HG03520 (cell line): Measurements from ENCODE around the gene TGFB1.
"Not testable (repeated sequence)": the region's sequence is repeated elsewhere in the genome, so short reads cannot be mapped to it uniquely, and the experiment has no call there.

Experiments
- ATAC-seq: cut with Tn5 transposase; IDR thresholded peaks from one replicate; pipeline ENCODE4 v1.9.1; 2021; ENCODE audit warnings: mild to moderate bottlenecking, moderate library complexity; ENCODE audit not compliant: unreplicated experiment

The TGFB1 gene

DNA sequence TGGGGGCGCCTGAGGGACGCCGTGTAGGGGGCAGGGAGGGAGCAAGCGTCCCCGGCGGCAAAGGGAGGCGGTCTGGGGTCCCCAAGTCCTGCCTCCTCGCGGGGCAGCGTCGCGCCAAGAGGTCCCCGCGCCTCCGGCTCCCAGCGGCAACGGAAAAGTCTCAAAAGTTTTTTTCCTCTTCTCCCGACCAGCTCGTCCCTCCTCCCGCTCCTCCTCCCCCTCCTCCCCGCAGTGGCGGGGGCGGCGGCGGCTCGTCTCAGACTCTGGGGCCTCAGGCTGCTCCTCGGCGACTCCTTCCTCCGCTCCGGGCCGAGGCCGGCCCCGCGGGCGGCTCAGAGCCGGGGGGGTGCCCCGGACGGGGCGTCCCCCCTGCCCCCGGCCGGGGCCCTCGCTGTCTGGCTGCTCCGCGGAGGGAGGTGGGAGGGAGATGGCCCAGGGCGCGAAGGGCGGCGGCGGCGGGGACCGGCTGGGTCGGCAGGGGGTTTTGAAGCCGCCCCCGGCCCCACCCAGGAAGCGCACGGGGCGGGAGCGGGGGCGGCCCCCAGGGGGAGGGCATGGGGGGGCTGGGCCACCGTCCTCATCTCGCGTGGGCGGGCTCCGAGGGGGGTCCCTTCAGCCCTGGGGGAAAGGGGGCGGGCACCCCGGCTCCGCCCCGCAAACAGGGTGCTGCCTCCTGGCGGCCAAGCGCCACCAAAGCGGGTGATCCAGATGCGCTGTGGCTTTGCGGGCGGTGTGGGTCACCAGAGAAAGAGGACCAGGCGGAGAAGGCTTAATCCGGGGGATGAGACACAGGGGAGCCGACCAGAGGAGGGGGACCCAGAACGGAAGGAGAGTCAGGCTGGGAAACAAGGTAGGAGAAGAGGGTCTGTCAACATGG, at the start of gene TGFB1:
Gene TGFB1 (minus strand): TSS at position 457 of the 877 bp plus-strand sequence. CDS start 878 bp downstream, outside the sequence.
- peak; percentile 34 for ATAC-seq

GRCh38 chr19:41402010-41402409, 48.3 kb upstream of the TGFB1 start:
- no peak for ATAC-seq

- no peak for ATAC-seq
Measured at GRCh38 chr19:41401483-41401882, 47.8 kb upstream of the TGFB1 start.

- no peak for ATAC-seq
Measured at GRCh38 chr19:41399525-41399924, 45.8 kb upstream of the TGFB1 start.

DNA sequence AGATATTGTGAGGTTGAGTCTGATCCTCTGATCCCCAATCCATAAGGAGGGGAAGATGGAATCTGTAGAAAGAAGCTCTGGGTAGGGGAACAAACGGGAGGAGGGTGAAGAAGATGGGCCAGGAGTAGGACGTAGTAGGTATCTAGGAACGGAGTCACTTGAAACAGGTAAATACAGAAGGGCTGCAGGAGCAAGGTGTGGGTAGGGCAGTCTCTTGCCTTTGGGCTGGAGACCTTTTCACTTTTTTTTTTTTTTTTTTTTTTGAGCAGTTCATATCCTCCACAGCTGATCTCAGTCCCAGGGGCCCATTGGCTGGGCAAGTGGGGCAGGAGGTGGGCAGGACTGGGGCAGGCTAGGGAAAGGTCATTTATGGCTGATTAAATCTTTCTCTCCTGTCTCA, 45.4 kb upstream of the TGFB1 start:
- no peak for ATAC-seq

GRCh38 chr19:41398598-41398997, 44.9 kb upstream of the TGFB1 start:
- ATAC-seq, result no peak

DNA sequence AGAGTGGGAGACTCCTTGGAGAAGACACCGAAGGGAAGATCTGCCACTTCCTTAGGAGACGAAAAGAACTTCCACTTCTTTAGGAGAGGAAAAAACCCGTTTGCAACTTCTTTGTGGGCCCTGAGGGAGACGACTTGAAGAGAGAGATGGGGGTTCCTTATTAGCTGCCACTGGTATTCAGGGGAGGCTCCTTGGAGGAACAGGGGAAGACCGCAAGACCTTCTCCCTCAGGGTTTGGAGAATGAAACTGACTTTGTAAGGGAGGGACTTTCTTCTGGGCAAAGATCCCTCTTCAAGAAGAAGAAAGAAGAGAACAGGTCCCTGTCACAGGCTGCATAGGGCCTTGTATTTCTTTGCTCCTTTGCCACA, 44.3 kb upstream of the TGFB1 start:
- ATAC-seq, result no peak

DNA sequence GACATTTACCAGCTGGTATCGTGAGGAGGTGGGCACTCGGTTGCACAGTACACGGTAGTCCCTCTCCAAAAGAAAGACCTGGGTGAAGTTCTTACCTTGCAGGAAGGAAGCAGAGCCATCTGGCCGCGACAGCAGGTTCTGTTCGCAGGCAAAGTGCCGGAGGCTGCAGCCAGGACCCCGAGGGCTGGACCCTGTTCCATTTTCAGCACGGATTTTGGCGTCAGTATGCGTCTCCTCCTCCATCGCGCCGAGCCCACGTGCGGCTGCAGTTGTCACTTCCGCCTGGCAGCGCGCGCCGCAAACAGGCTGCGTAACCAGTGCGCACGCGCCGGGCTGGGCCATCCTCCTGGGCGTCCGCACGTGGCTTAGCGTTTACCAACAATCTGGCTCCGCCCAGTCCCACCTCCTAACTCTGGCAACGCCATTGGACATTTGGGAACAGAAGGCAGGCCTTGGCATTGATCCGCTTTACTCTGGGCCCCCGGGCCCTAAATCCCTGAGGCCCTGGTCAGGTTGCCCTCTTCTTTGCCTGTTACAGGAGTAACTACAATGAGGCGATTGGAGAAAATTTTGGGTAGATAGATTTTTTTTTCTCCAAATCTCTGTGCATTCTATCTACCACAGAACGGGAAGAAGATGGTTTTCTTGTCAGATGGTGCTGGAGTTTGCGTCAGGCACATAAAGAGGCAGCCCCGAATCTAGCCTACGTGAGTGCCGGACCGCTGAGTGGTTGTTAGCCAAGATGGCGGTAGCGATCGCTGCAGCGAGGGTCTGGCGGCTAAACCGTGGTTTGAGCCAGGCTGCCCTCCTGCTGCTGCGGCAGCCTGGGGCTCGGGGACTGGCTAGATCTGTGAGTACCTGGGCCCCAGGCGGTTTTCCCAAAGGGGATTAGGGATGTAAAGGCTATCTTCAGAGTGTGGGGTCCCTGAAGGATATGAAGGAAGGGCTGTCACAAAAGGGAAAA, 43.6 kb upstream of the TGFB1 start, which contains the start of the genes BCKDHA and EXOSC5:
Gene BCKDHA (plus strand): TSS at position 733 of the 964 bp plus-strand sequence. CDS start 10 bp downstream, at position 743.
Gene EXOSC5 (minus strand): TSS at position 274 of the 964 bp plus-strand sequence. CDS start 31 bp downstream, at position 243.
- ATAC-seq, result peak; percentile 75

- ATAC-seq, result no peak
Measured at GRCh38 chr19:41395355-41395754, 41.6 kb upstream of the TGFB1 start.

DNA sequence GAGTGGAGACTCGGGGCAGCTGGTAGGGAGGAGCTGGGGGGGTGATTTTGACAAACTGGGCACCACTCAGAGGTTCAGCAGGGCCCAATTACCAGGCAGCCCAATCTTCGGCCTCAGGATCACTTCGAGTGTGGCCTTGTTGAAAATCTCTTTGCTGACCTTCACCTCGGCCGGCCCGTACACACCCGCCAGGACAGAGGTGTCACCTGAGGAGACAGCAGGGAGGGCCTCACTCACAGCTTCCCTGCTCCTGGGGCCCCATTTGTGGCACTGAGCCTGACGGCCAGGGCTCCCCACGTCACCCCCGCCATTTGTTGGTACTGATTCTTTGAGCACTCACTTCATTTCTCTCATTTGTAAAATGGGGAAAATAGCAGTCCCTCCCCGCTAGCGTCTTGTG, 39.1 kb upstream of the TGFB1 start:
- ATAC-seq, result no peak

- ATAC-seq, result no peak
Measured at GRCh38 chr19:41391618-41392017, 37.9 kb upstream of the TGFB1 start.

- no peak for ATAC-seq
Measured at GRCh38 chr19:41386442-41386841, 32.7 kb upstream of the TGFB1 start.

- ATAC-seq, result no peak
Measured at GRCh38 chr19:41384351-41384750, 30.6 kb upstream of the TGFB1 start.

GRCh38 chr19:41381536-41381935, 27.8 kb upstream of the TGFB1 start:
- not testable (repeated sequence) for ATAC-seq

GRCh38 chr19:41377977-41378709, 24.4 kb upstream of the TGFB1 start:
- no peak for ATAC-seq

DNA sequence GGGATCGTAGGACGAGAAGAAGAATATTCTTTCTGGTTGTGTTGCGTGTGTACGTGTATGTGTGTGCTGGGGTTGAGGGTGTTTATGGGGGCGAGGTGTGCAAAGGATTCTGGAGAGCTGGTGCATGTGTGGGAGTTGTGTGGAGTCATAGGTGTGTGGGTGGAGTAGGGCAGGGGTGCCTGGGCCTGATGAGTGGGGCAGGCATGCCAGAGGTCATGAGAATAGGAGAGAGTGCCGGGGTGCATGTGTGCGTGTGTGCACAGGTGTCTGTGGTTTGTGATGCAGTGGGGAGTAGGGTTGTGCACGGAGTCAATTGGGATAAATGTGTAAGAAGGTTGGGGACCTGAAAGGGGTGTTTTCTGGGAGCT, 23.3 kb upstream of the TGFB1 start:
- no peak for ATAC-seq

GRCh38 chr19:41376241-41376997, 22.7 kb upstream of the TGFB1 start, which contains the start of gene TMEM91:
TMEM91 (plus strand) TSS chr19:41376533; CDS start chr19:41378310, 1,777 bp downstream.
- ATAC-seq, result no peak

DNA sequence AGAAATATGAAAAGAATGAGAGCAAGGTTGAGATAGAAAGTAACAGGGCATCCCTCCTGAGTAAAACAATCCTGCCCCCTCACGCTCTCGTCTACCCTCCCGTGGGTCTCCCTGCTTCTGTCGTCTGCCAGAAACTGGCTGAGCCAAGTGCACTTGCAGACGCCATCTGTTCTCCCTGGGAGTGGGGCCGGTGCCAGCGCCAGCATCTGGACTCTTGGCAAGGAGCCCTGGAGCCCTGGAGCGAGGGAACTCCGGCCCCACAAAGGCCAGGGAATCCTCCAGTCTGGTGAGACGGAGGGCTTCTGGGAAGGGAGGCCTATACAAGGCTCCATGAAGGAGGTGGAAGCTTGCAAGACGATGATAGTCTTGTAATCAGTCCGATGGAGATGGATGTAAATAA, 20.3 kb upstream of the TGFB1 start:
- ATAC-seq, result no peak

GRCh38 chr19:41372501-41372900, 18.8 kb upstream of the TGFB1 start:
- no peak for ATAC-seq

- ATAC-seq, result no peak
Measured at GRCh38 chr19:41371541-41371940, 17.8 kb upstream of the TGFB1 start.
